Prostate gland (tissue), 2 donors: ENCODE results near the gene IL32.

Experiments used
- CTCF ChIP-seq, 4 experiments: fragments of 200-600 bp in 2 of 4; fragments of 450-650 bp in 2 of 4; sonication (generic) in 2 of 4; IDR thresholded peaks; 1 replicate in 3 of 4; 2 replicates in 1 of 4; pipeline ENCODE4 v1.5.1; 2016 to 2019; ENCODE audit warnings: antibody characterized with exemption in 4 of 4, mild to moderate bottlenecking in 2 of 4, moderate library complexity in 2 of 4
- POLR2A ChIP-seq: fragments of 450-650 bp; IDR thresholded peaks from one replicate; pipeline ENCODE4 v1.6.1; 2016; ENCODE audit warnings: antibody characterized with exemption, mild to moderate bottlenecking
- POLR2AphosphoS5 ChIP-seq: sonication (generic); formaldehyde crosslinking; IDR thresholded peaks from one replicate; pipeline ENCODE4 v1.6.1; 2017; ENCODE audit warnings: antibody characterized with exemption

DNA sequence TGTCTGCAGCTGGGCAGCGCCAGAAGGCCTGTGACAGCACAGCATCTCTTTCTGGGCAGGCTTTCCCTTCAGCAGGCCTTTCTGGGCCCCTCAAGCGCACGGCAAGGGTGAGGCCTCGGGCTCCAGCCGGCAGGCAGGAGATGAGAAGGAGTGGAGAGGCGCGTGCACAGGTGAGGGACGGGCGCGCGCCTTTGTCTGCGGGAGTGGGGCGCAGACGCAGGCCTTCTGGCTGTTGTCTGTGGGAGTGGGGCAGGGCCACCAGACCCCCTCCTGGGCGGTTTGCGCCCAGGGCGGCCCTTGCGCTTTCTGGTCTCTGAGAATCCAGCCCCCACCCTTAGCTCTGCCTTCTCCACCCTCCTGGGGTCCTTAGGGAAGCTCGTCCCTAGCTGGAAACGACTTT, 53.4 kb downstream of the IL32 start:
- no peak for TF ChIP-seq POLR2A
- no peak for TF ChIP-seq CTCF (IDR thresholded peaks at IDR 0.05)
- TF ChIP-seq POLR2AphosphoS5 = no peak
